ENCODE data around the gene FBXL20. TPM values are rescaled to one million over a fixed set of nuclear protein-coding genes. Genes with fewer than 3 reads are reported as not detected.

Gene FBXL20
- total and polyA plus RNA-seq, 9 of the 15 experiments (the other 6 are each of a cell fraction or from before 2014, with no cell fraction given): 1.8 to 15.1 (median 5.6) TPM

GRCh38 chr17:39360537-39360936 lies 40.9 kb downstream of the FBXL20 start:
- in situ Hi-C loops (cut with MboI) (no loop called here), intact Hi-C loops (cut with micrococcal nuclease) (no loop called here)
- Histone ChIP-seq H2AFZ (ENCODE audit: low read depth, low read length) (peak overlapping the region; percentile 20; the same call in 1 of the 2 replicates), H3K4me3 (no peak overlapping the region), H3K36me3 (ENCODE audit: control insufficient read depth, insufficient read depth, low read length) (no peaks in the 10 kb centered on the region), H3K4me1 (replicated peaks in 1 of 2; ENCODE audit: control insufficient read depth in 2 of 2, insufficient read depth in 2 of 2, low read length in 2 of 2) (peaks cover 13 to 28% of the 10 kb centered on the region in 2 experiments; a peak in 4 of 5 replicates), H4K20me1 (replicated peaks; ENCODE audit: control insufficient read depth, insufficient read depth, low read length) (no peaks in the 10 kb centered on the region), H3K4me2 (ENCODE audit: insufficient read depth, low read length) (peak overlapping the region; percentile 8), H3K79me2 (ENCODE audit: control insufficient read depth, insufficient read depth, low read length) (peaks cover 47% of the 10 kb centered on the region), H3K9ac (ENCODE audit: insufficient read depth in 1 of 2, low read depth in 2 of 2, low read length in 2 of 2) (peak overlapping the region; percentile 27 to 49; a peak in 1 of 4 replicates), H3K9me1 (ENCODE audit: control insufficient read depth, insufficient read depth, low read length) (no peaks in the 10 kb centered on the region), H3K27ac (ENCODE audit: extremely low read depth, low read depth, low read length) (peak overlapping the region; percentile 54; the same call in 2 of the 3 replicates), H3K27me3 (ENCODE audit: control insufficient read depth in 2 of 2, insufficient read depth in 2 of 2, low read length in 2 of 2) (no peaks in the 10 kb centered on the region), H3K9me3 (replicated peaks; ENCODE audit: control insufficient read depth, insufficient read depth, low read depth, low read length) (no peaks in the 10 kb centered on the region)
- ChIA-PET CTCF (ENCODE audit: low intra/inter-chr PET ratio) (no interaction called here), POLR2A (interaction anchor here (0.6 to 1.5 kb wide), 5 partner anchors 9 to 758 kb away, joined by 3 to 4 read pairs (median 3); no protein-coding TSS in a partner anchor)
- peak in 2 of 4 experiments; percentile 33 to 49 for DNase-seq (ENCODE audit: extremely low read depth in 1 of 4, low spot score in 3 of 4)
- peak; percentile 48; the same call in 2 of the 3 replicates for ATAC-seq
- 34% methylated on average over 3 of the region's 3 CpGs for WGBS (ENCODE audit: insufficient coverage, low coverage, missing lambda C conversion rate)
- FAIRE-seq: peak; percentile 40
- TF ChIP-seq SMAD4 (CRISPR knock-in tag; conservative IDR thresholded peaks at IDR 0.05) (0 out of 2 replicates have a peak, but pooled peaks have one; percentile 21), MECOM (CRISPR knock-in tag; IDR thresholded peaks at IDR 0.05) (no peak), HDAC6 (IDR thresholded peaks at IDR 0.05; ENCODE audit: low read depth, low read length) (no peak), ZNF592 (IDR thresholded peaks at IDR 0.05) (peak; percentile 33; the same call in 1 of the 2 replicates), E2F6 (IDR thresholded peaks at IDR 0.05; ENCODE audit: borderline replicate concordance in 1 of 2, extremely low read depth in 1 of 2, insufficient read depth in 1 of 2, insufficient read length in 1 of 2, low read depth in 1 of 2, low read length in 1 of 2, poor library complexity in 1 of 2, severe bottlenecking in 1 of 2) (no peak)
- no TSS peak for BruUV-seq (replicated peaks)
